ENCODE measurements around the gene FCER1A.
A peak's percentile ranks its signal among the peaks of the same experiment; 100 is the strongest.
"Not testable (repeated sequence)": the region's sequence is repeated elsewhere in the genome, so short reads cannot be mapped to it uniquely, and the experiment has no call there.

Gene FCER1A

GRCh38 chr1:159302095-159302494, at the start of gene FCER1A:
Gene FCER1A, plus strand, starts transcription at chr1:159302336. Its CDS starts 29 bp downstream, at chr1:159302365.
- no peak for DNase-seq (ENCODE audit: low read depth)

- no peak for DNase-seq (ENCODE audit: low read depth)
Measured at GRCh38 chr1:159261311-159261710, 40.8 kb upstream of the FCER1A start.

- DNase-seq (ENCODE audit: low read depth), result no peak
Measured at GRCh38 chr1:159261721-159262494, 40.2 kb upstream of the FCER1A start.

- DNase-seq (ENCODE audit: low read depth), result peak; percentile 85
Measured at GRCh38 chr1:159266832-159267231, 35.3 kb upstream of the FCER1A start.

- DNase-seq (ENCODE audit: low read depth), result no peak
Measured at GRCh38 chr1:159274631-159275030, 27.5 kb upstream of the FCER1A start.

- DNase-seq (ENCODE audit: low read depth), result no peak
Measured at GRCh38 chr1:159275891-159276290, 26.2 kb upstream of the FCER1A start.

GRCh38 chr1:159279773-159280172, 22.4 kb upstream of the FCER1A start:
- no peak for DNase-seq (ENCODE audit: low read depth)

- DNase-seq (ENCODE audit: low read depth), result no peak
Measured at GRCh38 chr1:159282118-159282517, 20.0 kb upstream of the FCER1A start.

GRCh38 chr1:159289060-159289459, 13.1 kb upstream of the FCER1A start:
- no peak for DNase-seq (ENCODE audit: low read depth)

GRCh38 chr1:159291424-159291823, 10.7 kb upstream of the FCER1A start:
- DNase-seq (ENCODE audit: low read depth), result no peak

- no peak for DNase-seq (ENCODE audit: low read depth)
Measured at GRCh38 chr1:159296706-159297375, 5.3 kb upstream of the FCER1A start.

GRCh38 chr1:159300146-159300545, 2.0 kb upstream of the FCER1A start:
- no peak for DNase-seq (ENCODE audit: low read depth)

- no peak for DNase-seq (ENCODE audit: low read depth)
Measured at GRCh38 chr1:159307346-159308020, 5.3 kb downstream of the FCER1A start.

- no peak for DNase-seq (ENCODE audit: low read depth)
Measured at GRCh38 chr1:159311679-159312078, 9.5 kb downstream of the FCER1A start.

- no peak for DNase-seq (ENCODE audit: low read depth)
Measured at GRCh38 chr1:159315381-159315780, 13.2 kb downstream of the FCER1A start.

- DNase-seq (ENCODE audit: low read depth), result no peak
Measured at GRCh38 chr1:159318784-159319551, 16.8 kb downstream of the FCER1A start.

GRCh38 chr1:159334797-159335196, 32.7 kb downstream of the FCER1A start:
- DNase-seq (ENCODE audit: low read depth), result no peak

- no peak for DNase-seq (ENCODE audit: low read depth)
Measured at GRCh38 chr1:159338018-159338417, 35.9 kb downstream of the FCER1A start.

- DNase-seq (ENCODE audit: low read depth), result no peak
Measured at GRCh38 chr1:159339536-159339935, 37.4 kb downstream of the FCER1A start.

GRCh38 chr1:159341736-159342135, 39.6 kb downstream of the FCER1A start:
- DNase-seq (ENCODE audit: low read depth), result no peak

GRCh38 chr1:159342761-159343425, 40.8 kb downstream of the FCER1A start:
- DNase-seq (ENCODE audit: low read depth), result no peak

- DNase-seq (ENCODE audit: low read depth), result not testable (repeated sequence)
Measured at GRCh38 chr1:159349374-159349773, 47.2 kb downstream of the FCER1A start.
